Osteocyte (in vitro differentiated cells): ENCODE results near the gene WDR46. TPM values are rescaled to one million over a fixed set of nuclear protein-coding genes. Genes with fewer than 3 reads are reported as not detected.
"Not testable (repeated sequence)": the region's sequence is repeated elsewhere in the genome, so short reads cannot be mapped to it uniquely, and the experiment has no call there.

Source experiments
- DNase-seq: peaks from one replicate; pipeline ENCODE4 v3.0.0; 2021; ENCODE audit warnings: mixed read lengths; ENCODE audit not compliant: unreplicated experiment; ENCODE audit errors: extremely low spot score
- H3K27ac Mint-ChIP-seq: one replicate; pipeline ENCODE4 v1.8.0; 2021; ENCODE audit warnings: mild to moderate bottlenecking, mixed read lengths; ENCODE audit not compliant: unreplicated experiment
- H3K27me3 Mint-ChIP-seq: one replicate; pipeline ENCODE4 v1.8.0; 2021; ENCODE audit warnings: mixed read lengths; ENCODE audit not compliant: unreplicated experiment
- H3K36me3 Mint-ChIP-seq: one replicate; pipeline ENCODE4 v1.8.0; 2021; ENCODE audit warnings: mixed read lengths; ENCODE audit not compliant: unreplicated experiment
- H3K4me1 Mint-ChIP-seq: one replicate; pipeline ENCODE4 v1.8.0; 2021; ENCODE audit warnings: mixed read lengths; ENCODE audit not compliant: unreplicated experiment
- H3K4me3 Mint-ChIP-seq: one replicate; pipeline ENCODE4 v1.8.0; 2021; ENCODE audit warnings: mild to moderate bottlenecking, moderate library complexity, mixed read lengths; ENCODE audit not compliant: unreplicated experiment
- H3K9me3 Mint-ChIP-seq: one replicate; pipeline ENCODE4 v1.8.0; 2021; ENCODE audit warnings: mixed read lengths; ENCODE audit not compliant: unreplicated experiment
- CTCF ChIP-seq: fragments of 200-600 bp; sonication (generic); IDR thresholded peaks from 2 replicates; pipeline ENCODE4 v1.5.0; 2021; ENCODE audit warnings: antibody characterized with exemption, mild to moderate bottlenecking, moderate library complexity
- total RNA-seq: library from RNA; stranded (reverse); gene quantifications from 2 replicates; pipeline ENCODE4 v1.2.1, GENCODE V29; 2021

WDR46 gene
- total RNA-seq, 1 donor from 2014 or later = 59.1 TPM

GRCh38 chr6:33288141-33288920 is 708 bp downstream of the WDR46 start:
- Mint-ChIP-seq H3K27me3 (no peaks in the 10 kb centered on the region), H3K4me3 (peak overlapping the region; percentile 98), H3K36me3 (peaks cover 16% of the 10 kb centered on the region), H3K4me1 (peaks cover 32% of the 10 kb centered on the region), H3K9me3 (no peaks in the 10 kb centered on the region), H3K27ac (peak overlapping the region; percentile 89)
- TF ChIP-seq CTCF = no peak
- no peak for DNase-seq

- Mint-ChIP-seq H3K4me3 (peak overlapping the region; percentile 59), H3K27me3 (no peaks in the 10 kb centered on the region), H3K4me1 (peaks cover 32% of the 10 kb centered on the region), H3K36me3 (peaks cover 18% of the 10 kb centered on the region), H3K27ac (no peak overlapping the region), H3K9me3 (no peaks in the 10 kb centered on the region)
- DNase-seq = no peak
- TF ChIP-seq CTCF = no peak
These were observed 1.8 kb downstream of the WDR46 start for GRCh38 chr6:33286946-33287914.

GRCh38 chr6:33285214-33285613 is 3.8 kb downstream of the WDR46 start:
- H3K4me3 Mint-ChIP-seq, H3K27ac Mint-ChIP-seq, H3K27me3 Mint-ChIP-seq, DNase-seq, H3K9me3 Mint-ChIP-seq: not testable (repeated sequence)
- peaks cover 24% of the 10 kb centered on the region for H3K4me1 Mint-ChIP-seq
- H3K36me3 Mint-ChIP-seq = peaks cover 18% of the 10 kb centered on the region

GRCh38 chr6:33280539-33280938 is 8.5 kb downstream of the WDR46 start:
- Mint-ChIP-seq H3K36me3 (peaks cover 12% of the 10 kb centered on the region), H3K27me3 (no peaks in the 10 kb centered on the region), H3K9me3 (no peaks in the 10 kb centered on the region), H3K4me3 (no peak overlapping the region), H3K27ac (no peak overlapping the region), H3K4me1 (peaks cover 22% of the 10 kb centered on the region)
- DNase-seq = no peak
- TF ChIP-seq CTCF = no peak

GRCh38 chr6:33279971-33280511 is 9.0 kb downstream of the WDR46 start:
- peak; percentile 42 for TF ChIP-seq CTCF
- no peak overlapping the region for H3K4me3 Mint-ChIP-seq
- DNase-seq = no peak
- no peak overlapping the region for H3K27ac Mint-ChIP-seq
- H3K4me1 Mint-ChIP-seq = peaks cover 27% of the 10 kb centered on the region
- H3K27me3 Mint-ChIP-seq = no peaks in the 10 kb centered on the region
- H3K9me3 Mint-ChIP-seq = no peaks in the 10 kb centered on the region
- H3K36me3 Mint-ChIP-seq = peaks cover 13% of the 10 kb centered on the region
